Activated T-helper 2 cell treated with anti-CD3 and anti-CD28 coated beads, Interferon-gamma antibody, Interleukin-2, Interleukin-4, amounts not matched to agents 10 μg/mL and 5 μg/mL and 100 μg/mL, durations not matched to agents 14 hours and 24 hours and 36 hours (primary cell): ENCODE data around the gene EGR1. TPM values are rescaled to one million over a fixed set of nuclear protein-coding genes. Genes with fewer than 3 reads are reported as not detected.
"Not testable (repeated sequence)": the region's sequence is repeated elsewhere in the genome, so short reads cannot be mapped to it uniquely, and the experiment has no call there.

Source experiments
- DNase-seq: peaks from one replicate; pipeline ENCODE4 v3.0.0; 2021; ENCODE audit warnings: low spot score
- H3K27ac Mint-ChIP-seq: one replicate; pipeline ENCODE4 v1.8.0; 2021; ENCODE audit warnings: mixed read lengths
- H3K27me3 Mint-ChIP-seq: one replicate; pipeline ENCODE4 v1.8.0; 2021; ENCODE audit warnings: low read depth, mixed read lengths
- H3K36me3 Mint-ChIP-seq: one replicate; pipeline ENCODE4 v1.8.0; 2021; ENCODE audit warnings: low read depth, mixed read lengths
- H3K4me1 Mint-ChIP-seq: one replicate; pipeline ENCODE4 v1.8.0; 2021; ENCODE audit warnings: low read depth, mixed read lengths
- H3K4me3 Mint-ChIP-seq: one replicate; pipeline ENCODE4 v1.8.0; 2021; ENCODE audit warnings: low read depth, mild to moderate bottlenecking, moderate library complexity, mixed read lengths
- H3K9me3 Mint-ChIP-seq: one replicate; pipeline ENCODE4 v1.8.0; 2021; ENCODE audit warnings: mixed read lengths
- intact Hi-C: fragments of 100-400 bp; cut with micrococcal nuclease; formaldehyde crosslinking; loops from one replicate; pipeline ENCODE4 v1.15.1; 2023
- total RNA-seq: library from RNA; stranded (reverse); gene quantifications from 2 replicates; pipeline ENCODE4 v1.2.3, GENCODE V29; 2022

Gene EGR1
- total RNA-seq, 1 donor from 2014 or later = 43.0 TPM

- DNase-seq, intact Hi-C loops, H3K4me3 Mint-ChIP-seq, H3K27ac Mint-ChIP-seq, H3K27me3 Mint-ChIP-seq, H3K9me3 Mint-ChIP-seq, H3K4me1 Mint-ChIP-seq: not testable (repeated sequence)
- peaks cover 47% of the 10 kb centered on the region for H3K36me3 Mint-ChIP-seq
Observed at GRCh38 chr5:138507485-138507884, 42.2 kb downstream of the EGR1 start.

GRCh38 chr5:138508958-138509357, 43.7 kb downstream of the EGR1 start:
- no peak for DNase-seq
- Mint-ChIP-seq H3K27me3 (no peaks in the 10 kb centered on the region), H3K27ac (no peak overlapping the region), H3K4me1 (peaks cover 1% of the 10 kb centered on the region), H3K9me3 (no peaks in the 10 kb centered on the region), H3K4me3 (no peak overlapping the region), H3K36me3 (peaks cover 58% of the 10 kb centered on the region)
- intact Hi-C loops = no loop called here

- peaks cover under 1% of the 10 kb centered on the region for H3K4me1 Mint-ChIP-seq
- H3K27me3 Mint-ChIP-seq = no peaks in the 10 kb centered on the region
- no peak overlapping the region for H3K4me3 Mint-ChIP-seq
Observed at GRCh38 chr5:138514021-138514420, 48.7 kb downstream of the EGR1 start.

GRCh38 chr5:138515556-138516245, 50.4 kb downstream of the EGR1 start:
- Mint-ChIP-seq H3K36me3 (peaks cover 69% of the 10 kb centered on the region), H3K4me1 (peaks cover 3% of the 10 kb centered on the region), H3K27ac (no peak overlapping the region), H3K9me3 (no peaks in the 10 kb centered on the region), H3K4me3 (no peak overlapping the region), H3K27me3 (no peaks in the 10 kb centered on the region)
- intact Hi-C loops = no loop called here
- DNase-seq = no peak

More at GRCh38 chr5:138514021-138514420, 48.7 kb downstream of the EGR1 start:
- peaks cover 75% of the 10 kb centered on the region for H3K36me3 Mint-ChIP-seq
- H3K9me3 Mint-ChIP-seq = no peaks in the 10 kb centered on the region
- no peak for DNase-seq
- intact Hi-C loops = no loop called here
- H3K27ac Mint-ChIP-seq = no peak overlapping the region

- no peaks in the 10 kb centered on the region for H3K9me3 Mint-ChIP-seq
- no peak overlapping the region for H3K27ac Mint-ChIP-seq
- no peaks in the 10 kb centered on the region for H3K27me3 Mint-ChIP-seq
- H3K36me3 Mint-ChIP-seq = peaks cover 63% of the 10 kb centered on the region
- no peak for DNase-seq
- H3K4me1 Mint-ChIP-seq = peaks cover 6% of the 10 kb centered on the region
- intact Hi-C loops = no loop called here
- no peak overlapping the region for H3K4me3 Mint-ChIP-seq
Observed at GRCh38 chr5:138517437-138517836, 52.2 kb downstream of the EGR1 start.

Other genes starting within 250 kb of the EGR1 start
- gene GFRA3, start 190.9 kb upstream of the EGR1 start, total RNA-seq = 0.16 and 0.32 TPM in 2 replicates
- gene CDC25C, start 133.7 kb upstream of the EGR1 start, total RNA-seq = 8.4 and 9.0 TPM in 2 replicates
- 24.4 and 26.1 TPM in 2 replicates for gene FAM53C, start 127.2 kb upstream of the EGR1 start, total RNA-seq
- 52.8 and 54.5 TPM in 2 replicates for gene KDM3B, start 112.8 kb upstream of the EGR1 start, total RNA-seq
- gene REEP2, start 26.4 kb upstream of the EGR1 start, total RNA-seq = 9.7 and 11.1 TPM in 2 replicates
- gene ETF1, start 77.8 kb downstream of the EGR1 start, total RNA-seq = 169 and 170 TPM in 2 replicates
- gene HSPA9, start 109.9 kb downstream of the EGR1 start, total RNA-seq = 333 and 340 TPM in 2 replicates